NB4 (cell line): ENCODE data around the gene PACSIN3.

Experiments
- POLR2A ChIP-seq: IDR thresholded peaks from 2 replicates; pipeline ENCODE4 v1.6.1; 2011; ENCODE audit warnings: mild to moderate bottlenecking; ENCODE audit not compliant: insufficient read length; ENCODE audit errors: extremely low read depth
- TF ChIP-seq, protein P1 (sequence below): IDR thresholded peaks from one replicate; pipeline ENCODE4 v1.5.1; 2012; ENCODE audit warnings: low read depth, low read length
- TF ChIP-seq, protein P2 (sequence below): IDR thresholded peaks from 2 replicates; pipeline ENCODE4 v1.6.1; 2011; ENCODE audit warnings: low read depth, low read length

DNA sequence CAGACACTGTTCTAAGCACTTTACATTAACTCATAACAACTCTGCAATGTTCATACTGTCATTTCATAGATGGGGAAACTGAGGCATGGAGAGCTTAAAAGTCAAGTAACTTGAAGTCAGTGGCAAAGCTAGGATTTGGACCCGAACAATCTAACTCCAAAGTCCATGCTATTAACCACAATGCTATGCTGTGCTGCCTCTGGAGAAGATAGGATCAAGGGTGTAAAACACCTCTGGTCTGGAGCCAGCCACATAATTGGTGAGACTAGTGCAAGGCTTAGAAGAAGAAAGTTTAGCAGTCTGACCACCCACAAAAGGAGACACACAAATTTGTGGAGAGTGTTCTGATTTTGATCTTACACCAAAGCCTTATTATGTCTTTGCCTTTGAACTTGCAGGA, 53.3 kb downstream of the PACSIN3 start:
- no peak for TF ChIP-seq POLR2A
- TF ChIP-seq, protein P1, sequence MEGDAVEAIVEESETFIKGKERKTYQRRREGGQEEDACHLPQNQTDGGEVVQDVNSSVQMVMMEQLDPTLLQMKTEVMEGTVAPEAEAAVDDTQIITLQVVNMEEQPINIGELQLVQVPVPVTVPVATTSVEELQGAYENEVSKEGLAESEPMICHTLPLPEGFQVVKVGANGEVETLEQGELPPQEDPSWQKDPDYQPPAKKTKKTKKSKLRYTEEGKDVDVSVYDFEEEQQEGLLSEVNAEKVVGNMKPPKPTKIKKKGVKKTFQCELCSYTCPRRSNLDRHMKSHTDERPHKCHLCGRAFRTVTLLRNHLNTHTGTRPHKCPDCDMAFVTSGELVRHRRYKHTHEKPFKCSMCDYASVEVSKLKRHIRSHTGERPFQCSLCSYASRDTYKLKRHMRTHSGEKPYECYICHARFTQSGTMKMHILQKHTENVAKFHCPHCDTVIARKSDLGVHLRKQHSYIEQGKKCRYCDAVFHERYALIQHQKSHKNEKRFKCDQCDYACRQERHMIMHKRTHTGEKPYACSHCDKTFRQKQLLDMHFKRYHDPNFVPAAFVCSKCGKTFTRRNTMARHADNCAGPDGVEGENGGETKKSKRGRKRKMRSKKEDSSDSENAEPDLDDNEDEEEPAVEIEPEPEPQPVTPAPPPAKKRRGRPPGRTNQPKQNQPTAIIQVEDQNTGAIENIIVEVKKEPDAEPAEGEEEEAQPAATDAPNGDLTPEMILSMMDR: no peak
- TF ChIP-seq, protein P2, sequence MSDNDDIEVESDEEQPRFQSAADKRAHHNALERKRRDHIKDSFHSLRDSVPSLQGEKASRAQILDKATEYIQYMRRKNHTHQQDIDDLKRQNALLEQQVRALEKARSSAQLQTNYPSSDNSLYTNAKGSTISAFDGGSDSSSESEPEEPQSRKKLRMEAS: no peak
